ENCODE measurements around the gene RABGAP1L.
A peak's percentile ranks its signal among the peaks of the same experiment; 100 is the strongest.

Gene RABGAP1L

GRCh38 chr1:174949061-174949460, 789.7 kb downstream of the RABGAP1L start:
- H3K36me3 Mint-ChIP-seq (ENCODE audit: low read depth) = no peaks in the 10 kb centered on the region
- H3K4me1 Mint-ChIP-seq = peaks cover 24% of the 10 kb centered on the region
- H3K27me3 Mint-ChIP-seq (ENCODE audit: low read depth) = no peaks in the 10 kb centered on the region
- H3K9me3 Mint-ChIP-seq = no peaks in the 10 kb centered on the region
- H3K4me3 Mint-ChIP-seq = no peak overlapping the region
- TF ChIP-seq CTCF (IDR thresholded peaks at IDR 0.05; ENCODE audit: unreplicated experiment in 3 of 3) = no peak
- no peak overlapping the region for H3K27ac Mint-ChIP-seq

GRCh38 chr1:174949645-174950044, 790.3 kb downstream of the RABGAP1L start:
- Mint-ChIP-seq H3K4me3 (no peak overlapping the region), H3K27me3 (ENCODE audit: low read depth) (no peaks in the 10 kb centered on the region), H3K36me3 (ENCODE audit: low read depth) (no peaks in the 10 kb centered on the region), H3K27ac (no peak overlapping the region), H3K4me1 (peaks cover 30% of the 10 kb centered on the region), H3K9me3 (no peaks in the 10 kb centered on the region)
- no peak for TF ChIP-seq CTCF (IDR thresholded peaks at IDR 0.05; ENCODE audit: unreplicated experiment in 3 of 3)

GRCh38 chr1:174953285-174954072, 794.2 kb downstream of the RABGAP1L start:
- TF ChIP-seq CTCF (IDR thresholded peaks at IDR 0.05; ENCODE audit: unreplicated experiment in 3 of 3) = no peak
- peaks cover 22% of the 10 kb centered on the region for H3K4me1 Mint-ChIP-seq
- no peak overlapping the region for H3K4me3 Mint-ChIP-seq
- H3K27ac Mint-ChIP-seq = peak overlapping the region in 2 of 3 experiments; percentile 3 to 54
- no peaks in the 10 kb centered on the region for H3K9me3 Mint-ChIP-seq
- H3K27me3 Mint-ChIP-seq (ENCODE audit: low read depth) = no peaks in the 10 kb centered on the region
- H3K36me3 Mint-ChIP-seq (ENCODE audit: low read depth) = no peaks in the 10 kb centered on the region

GRCh38 chr1:174954073-174954460, 794.7 kb downstream of the RABGAP1L start:
- Mint-ChIP-seq H3K9me3 (no peaks in the 10 kb centered on the region), H3K4me1 (peaks cover 22% of the 10 kb centered on the region), H3K4me3 (no peak overlapping the region), H3K36me3 (ENCODE audit: low read depth) (no peaks in the 10 kb centered on the region), H3K27me3 (ENCODE audit: low read depth) (no peaks in the 10 kb centered on the region), H3K27ac (peak overlapping the region in 2 of 3 experiments; percentile 33 to 58)
- no peak for TF ChIP-seq CTCF (IDR thresholded peaks at IDR 0.05; ENCODE audit: unreplicated experiment in 3 of 3)

- Mint-ChIP-seq H3K36me3 (ENCODE audit: low read depth) (no peaks in the 10 kb centered on the region), H3K4me1 (peaks cover 22% of the 10 kb centered on the region), H3K27ac (peak overlapping the region; percentile 15 to 71 (median 58)), H3K27me3 (ENCODE audit: low read depth) (no peaks in the 10 kb centered on the region), H3K9me3 (no peaks in the 10 kb centered on the region), H3K4me3 (no peak overlapping the region)
- TF ChIP-seq CTCF (IDR thresholded peaks at IDR 0.05; ENCODE audit: unreplicated experiment in 3 of 3) = no peak
Observed at GRCh38 chr1:174954671-174955669, 795.6 kb downstream of the RABGAP1L start.
